Measurements from ENCODE around the gene RBBP9. TPM values are rescaled to one million over a fixed set of nuclear protein-coding genes. Genes with fewer than 3 reads are reported as not detected.
A peak's percentile ranks its signal among the peaks of the same experiment; 100 is the strongest.

RBBP9 gene
- total and polyA plus RNA-seq, 9 of the 15 experiments (the other 6 are each of a cell fraction or from before 2014, with no cell fraction given), result 0.94 to 4.4 (median 2.5) TPM

- TF ChIP-seq, protein P1, sequence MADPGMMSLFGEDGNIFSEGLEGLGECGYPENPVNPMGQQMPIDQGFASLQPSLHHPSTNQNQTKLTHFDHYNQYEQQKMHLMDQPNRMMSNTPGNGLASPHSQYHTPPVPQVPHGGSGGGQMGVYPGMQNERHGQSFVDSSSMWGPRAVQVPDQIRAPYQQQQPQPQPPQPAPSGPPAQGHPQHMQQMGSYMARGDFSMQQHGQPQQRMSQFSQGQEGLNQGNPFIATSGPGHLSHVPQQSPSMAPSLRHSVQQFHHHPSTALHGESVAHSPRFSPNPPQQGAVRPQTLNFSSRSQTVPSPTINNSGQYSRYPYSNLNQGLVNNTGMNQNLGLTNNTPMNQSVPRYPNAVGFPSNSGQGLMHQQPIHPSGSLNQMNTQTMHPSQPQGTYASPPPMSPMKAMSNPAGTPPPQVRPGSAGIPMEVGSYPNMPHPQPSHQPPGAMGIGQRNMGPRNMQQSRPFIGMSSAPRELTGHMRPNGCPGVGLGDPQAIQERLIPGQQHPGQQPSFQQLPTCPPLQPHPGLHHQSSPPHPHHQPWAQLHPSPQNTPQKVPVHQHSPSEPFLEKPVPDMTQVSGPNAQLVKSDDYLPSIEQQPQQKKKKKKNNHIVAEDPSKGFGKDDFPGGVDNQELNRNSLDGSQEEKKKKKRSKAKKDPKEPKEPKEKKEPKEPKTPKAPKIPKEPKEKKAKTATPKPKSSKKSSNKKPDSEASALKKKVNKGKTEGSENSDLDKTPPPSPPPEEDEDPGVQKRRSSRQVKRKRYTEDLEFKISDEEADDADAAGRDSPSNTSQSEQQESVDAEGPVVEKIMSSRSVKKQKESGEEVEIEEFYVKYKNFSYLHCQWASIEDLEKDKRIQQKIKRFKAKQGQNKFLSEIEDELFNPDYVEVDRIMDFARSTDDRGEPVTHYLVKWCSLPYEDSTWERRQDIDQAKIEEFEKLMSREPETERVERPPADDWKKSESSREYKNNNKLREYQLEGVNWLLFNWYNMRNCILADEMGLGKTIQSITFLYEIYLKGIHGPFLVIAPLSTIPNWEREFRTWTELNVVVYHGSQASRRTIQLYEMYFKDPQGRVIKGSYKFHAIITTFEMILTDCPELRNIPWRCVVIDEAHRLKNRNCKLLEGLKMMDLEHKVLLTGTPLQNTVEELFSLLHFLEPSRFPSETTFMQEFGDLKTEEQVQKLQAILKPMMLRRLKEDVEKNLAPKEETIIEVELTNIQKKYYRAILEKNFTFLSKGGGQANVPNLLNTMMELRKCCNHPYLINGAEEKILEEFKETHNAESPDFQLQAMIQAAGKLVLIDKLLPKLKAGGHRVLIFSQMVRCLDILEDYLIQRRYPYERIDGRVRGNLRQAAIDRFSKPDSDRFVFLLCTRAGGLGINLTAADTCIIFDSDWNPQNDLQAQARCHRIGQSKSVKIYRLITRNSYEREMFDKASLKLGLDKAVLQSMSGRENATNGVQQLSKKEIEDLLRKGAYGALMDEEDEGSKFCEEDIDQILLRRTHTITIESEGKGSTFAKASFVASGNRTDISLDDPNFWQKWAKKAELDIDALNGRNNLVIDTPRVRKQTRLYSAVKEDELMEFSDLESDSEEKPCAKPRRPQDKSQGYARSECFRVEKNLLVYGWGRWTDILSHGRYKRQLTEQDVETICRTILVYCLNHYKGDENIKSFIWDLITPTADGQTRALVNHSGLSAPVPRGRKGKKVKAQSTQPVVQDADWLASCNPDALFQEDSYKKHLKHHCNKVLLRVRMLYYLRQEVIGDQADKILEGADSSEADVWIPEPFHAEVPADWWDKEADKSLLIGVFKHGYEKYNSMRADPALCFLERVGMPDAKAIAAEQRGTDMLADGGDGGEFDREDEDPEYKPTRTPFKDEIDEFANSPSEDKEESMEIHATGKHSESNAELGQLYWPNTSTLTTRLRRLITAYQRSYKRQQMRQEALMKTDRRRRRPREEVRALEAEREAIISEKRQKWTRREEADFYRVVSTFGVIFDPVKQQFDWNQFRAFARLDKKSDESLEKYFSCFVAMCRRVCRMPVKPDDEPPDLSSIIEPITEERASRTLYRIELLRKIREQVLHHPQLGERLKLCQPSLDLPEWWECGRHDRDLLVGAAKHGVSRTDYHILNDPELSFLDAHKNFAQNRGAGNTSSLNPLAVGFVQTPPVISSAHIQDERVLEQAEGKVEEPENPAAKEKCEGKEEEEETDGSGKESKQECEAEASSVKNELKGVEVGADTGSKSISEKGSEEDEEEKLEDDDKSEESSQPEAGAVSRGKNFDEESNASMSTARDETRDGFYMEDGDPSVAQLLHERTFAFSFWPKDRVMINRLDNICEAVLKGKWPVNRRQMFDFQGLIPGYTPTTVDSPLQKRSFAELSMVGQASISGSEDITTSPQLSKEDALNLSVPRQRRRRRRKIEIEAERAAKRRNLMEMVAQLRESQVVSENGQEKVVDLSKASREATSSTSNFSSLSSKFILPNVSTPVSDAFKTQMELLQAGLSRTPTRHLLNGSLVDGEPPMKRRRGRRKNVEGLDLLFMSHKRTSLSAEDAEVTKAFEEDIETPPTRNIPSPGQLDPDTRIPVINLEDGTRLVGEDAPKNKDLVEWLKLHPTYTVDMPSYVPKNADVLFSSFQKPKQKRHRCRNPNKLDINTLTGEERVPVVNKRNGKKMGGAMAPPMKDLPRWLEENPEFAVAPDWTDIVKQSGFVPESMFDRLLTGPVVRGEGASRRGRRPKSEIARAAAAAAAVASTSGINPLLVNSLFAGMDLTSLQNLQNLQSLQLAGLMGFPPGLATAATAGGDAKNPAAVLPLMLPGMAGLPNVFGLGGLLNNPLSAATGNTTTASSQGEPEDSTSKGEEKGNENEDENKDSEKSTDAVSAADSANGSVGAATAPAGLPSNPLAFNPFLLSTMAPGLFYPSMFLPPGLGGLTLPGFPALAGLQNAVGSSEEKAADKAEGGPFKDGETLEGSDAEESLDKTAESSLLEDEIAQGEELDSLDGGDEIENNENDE (IDR thresholded peaks at IDR 0.05; ENCODE audit: low read depth, low read length), result no peak
- TF ChIP-seq PKNOX1 (IDR thresholded peaks at IDR 0.05) (peak; percentile 15; the same call in 1 of the 2 replicates), ZNF175 (CRISPR knock-in tag; IDR thresholded peaks at IDR 0.05; ENCODE audit: low read depth) (no peak), MAFG (tag; conservative IDR thresholded peaks at IDR 0.05) (no peak), CCAR2 (IDR thresholded peaks at IDR 0.05; ENCODE audit: low read depth, low read length) (no peak), ZKSCAN3 (CRISPR knock-in tag; IDR thresholded peaks at IDR 0.05) (no peak), ZNF431 (CRISPR knock-in tag; IDR thresholded peaks at IDR 0.05) (no peak), ZNF274 (IDR thresholded peaks at IDR 0.05; ENCODE audit: borderline replicate concordance, low read depth, low read length) (no peak), MECOM (CRISPR knock-in tag; IDR thresholded peaks at IDR 0.05) (no peak), KDM5B (IDR thresholded peaks at IDR 0.05; ENCODE audit: insufficient replicate concordance, low read depth, low read length) (peak; percentile 63), BRD4 (IDR thresholded peaks at IDR 0.05) (no peak), ZNF778 (CRISPR knock-in tag; IDR thresholded peaks at IDR 0.05) (no peak), NBN (IDR thresholded peaks at IDR 0.05; ENCODE audit: low read depth) (no peak), MYBL2 (IDR thresholded peaks at IDR 0.05; ENCODE audit: low read depth) (no peak), MYBL2 (CRISPR knock-in tag; IDR thresholded peaks at IDR 0.05; ENCODE audit: borderline replicate concordance) (no peak), MCM7 (IDR thresholded peaks at IDR 0.05) (no peak), SAFB2 (IDR thresholded peaks at IDR 0.05; ENCODE audit: borderline replicate concordance, low read depth, low read length, severe bottlenecking) (no peak)
Measured at GRCh38 chr20:18466894-18467730, 29.9 kb downstream of the RBBP9 start, which contains the start of the genes DZANK1 and POLR3F (continued).

Data from K562 (cell line).